Adrenal gland (tissue), 12 donors: ENCODE results near the gene ZNF792. TPM values are rescaled to one million over a fixed set of nuclear protein-coding genes. Genes with fewer than 3 reads are reported as not detected.
"Not testable (repeated sequence)": the region's sequence is repeated elsewhere in the genome, so short reads cannot be mapped to it uniquely, and the experiment has no call there.

Experiments used
- DNase-seq, 7 donors: peaks; one replicate each; pipeline ENCODE4 v3.0.0-alpha.2; 2019 to 2020
- H3K27ac ChIP-seq, 5 donors: fragments of 200-600 bp; sonication (generic) in 4 of 5; 1 replicate in 3 of 5; 2 replicates in 2 of 5; pipeline versions ENCODE4 v1.5.1 to v1.8.0; 2016 to 2020; ENCODE audit warnings: mild to moderate bottlenecking in 1 of 5
- H3K27me3 ChIP-seq: fragments of 200-600 bp; 2 replicates; pipeline ENCODE4 v1.8.0; 2021
- H3K36me3 ChIP-seq, 2 donors: fragments of 200-600 bp; replicated peaks in 1 of 2; 1 replicate in 1 of 2; 2 replicates in 1 of 2; pipeline versions ENCODE4 v1.5.1 to v1.8.0; 2018 to 2022
- H3K4me1 ChIP-seq, 2 donors: fragments of 200-600 bp; replicated peaks in 1 of 2; 1 replicate in 1 of 2; 2 replicates in 1 of 2; pipeline versions ENCODE4 v1.5.1 to v1.8.0; 2018 to 2021
- H3K4me3 ChIP-seq, 4 donors: fragments of 200-600 bp; sonication (generic) in 3 of 4; one replicate each; pipeline ENCODE4 v1.5.1; 2016 to 2018
- H3K9me3 ChIP-seq, 3 donors: fragments of 200-600 bp; sonication (generic) in 1 of 3; replicated peaks in 1 of 3; 1 replicate in 2 of 3; 2 replicates in 1 of 3; pipeline versions ENCODE4 v1.5.1 to v1.8.0; 2016 to 2021
- CTCF ChIP-seq, 6 experiments: fragments of 450-650 bp in 4 of 6; fragments of 200-600 bp in 2 of 6; sonication (generic) in 1 of 6; IDR thresholded peaks; 1 replicate in 5 of 6; 2 replicates in 1 of 6; pipeline versions ENCODE4 v1.5.1 to v1.8.0; 2016 to 2021; ENCODE audit warnings: antibody characterized with exemption in 6 of 6, mild to moderate bottlenecking in 2 of 6, moderate library complexity in 1 of 6
- POLR2A ChIP-seq, 2 donors: fragments of 450-650 bp; IDR thresholded peaks; one replicate each; pipeline ENCODE4 v1.6.1; 2017; ENCODE audit warnings: antibody characterized with exemption in 2 of 2, mild to moderate bottlenecking in 2 of 2, moderate library complexity in 1 of 2
- WGBS, 4 donors: extraction: QIAGEN DNeasy Blood & Tissue Kit in 2 of 4; methylation state at CpG; one replicate each; pipeline versions ENCODE4 v1.1.5 to v1.1.7; 2013 to 2017; 5-methylcytosine and 5-hydroxymethylcytosine counted together
- intact Hi-C, 2 donors: fragments of 100-400 bp; cut with DNase I; formaldehyde crosslinking; loops; one replicate each; pipeline versions ENCODE4 v1.14.1 to v1.15.0; 2022 to 2023
- polyA plus RNA-seq, 3 donors: library from polyadenylated mRNA; stranded (reverse); fragments of 200-250 nt in 2 of 3; fragments of 350-450 nt in 1 of 3; fragmentation: Illumina TruSeq in 1 of 3; extraction: RNeasy Lipid Tissue Mini Kit (QIAGEN cat#74804) in 1 of 3; gene quantifications; one replicate each; pipeline ENCODE4 v1.2.3, GENCODE V29; 2013 to 2014
- total RNA-seq, 9 donors: library from RNA; depleted of rRNA in 4 of 9; stranded (reverse); fragments of >200 nt in 4 of 9; fragments of 120-200 nt in 1 of 9; fragmentation: NEBNext Ultra II Directional in 1 of 9; extraction: Animal tissue kit (Norgen Biotek cat#: 25700) in 1 of 9; gene quantifications; one replicate each; pipeline versions ENCODE4 v1.1.0 to v1.2.4, GENCODE V29; 2013 to 2023
- donor health status: healthy with polysubstance abuse.
- donor health status: Bipolar disorder and iron deficiency.
- donor health status: DM: yes; HTN: yes; CAD: no.
- donor health status: DM: no; HTN: no; CAD: no.
- donor health status: DM: no; HTN: no; CAD: no.
- donor health status: DM: yes; HTN: yes; CAD: no.

ZNF792 gene
- total and polyA plus RNA-seq, 12 donors = 0.61 to 8.4 (median 6.5) TPM

- H3K4me1 ChIP-seq = peaks cover 28 to 47% of the 10 kb centered on the region in 2 donors
- H3K4me3 ChIP-seq = peak within 1 kb of the TSS in 3 of 4 donors; percentile 69 to 97 (median 86)
- H3K27me3 ChIP-seq = no peaks in the 10 kb centered on the region
- peak; percentile 88 to 92 (median 91) for DNase-seq
- no peaks in the 10 kb centered on the region for H3K9me3 ChIP-seq
- TF ChIP-seq CTCF (IDR thresholded peaks at IDR 0.05) = no peak
- peak; percentile 67 to 89 for TF ChIP-seq POLR2A (IDR thresholded peaks at IDR 0.05)
- peak within 1 kb of the TSS; percentile 88 to 99 (median 94) for H3K27ac ChIP-seq
- H3K36me3 ChIP-seq = no peaks in the 10 kb centered on the region
- 0 to 3% (median 1%) methylated on average over 22 to 36 of the region's 45 CpGs for WGBS, 4 donors
- intact Hi-C loops = no loop called here
These were observed 35.7 kb upstream of the ZNF792 start, which contains the start of gene GRAMD1A for GRCh38 chr19:34999498-35000337. TSS of gene GRAMD1A (plus strand) at chr19:35000323. CDS start at chr19:35000479, 156 bp downstream.

- 59 to 67% (median 63%) methylated on average over 12 to 13 of the region's 13 CpGs for WGBS, 4 donors
- Histone ChIP-seq H3K9me3 (no peaks in the 10 kb centered on the region), H3K27ac (peak overlapping the region; percentile 88 to 99 (median 94)), H3K27me3 (no peaks in the 10 kb centered on the region), H3K4me3 (peak overlapping the region in 1 of 4 donors; percentile 97), H3K36me3 (no peaks in the 10 kb centered on the region), H3K4me1 (peaks cover 20 to 42% of the 10 kb centered on the region in 2 donors)
- TF ChIP-seq POLR2A (IDR thresholded peaks at IDR 0.05) = no peak
- TF ChIP-seq CTCF (IDR thresholded peaks at IDR 0.05) = no peak
- intact Hi-C loops = no loop called here
- DNase-seq = peak in 1 of 7 donors; percentile 25
These were observed 34.9 kb upstream of the ZNF792 start for GRCh38 chr19:34998777-34999497.

GRCh38 chr19:34998224-34998623, 34.2 kb upstream of the ZNF792 start:
- H3K27me3 ChIP-seq, H3K4me3 ChIP-seq, H3K36me3 ChIP-seq, H3K9me3 ChIP-seq, intact Hi-C loops, DNase-seq: not testable (repeated sequence)
- H3K4me1 ChIP-seq = peaks cover 15 to 35% of the 10 kb centered on the region in 2 donors
- peak overlapping the region in 1 of 5 donors; percentile 38 for H3K27ac ChIP-seq
- 92 to 95% (median 94%) methylated on average over 7 of the region's 7 CpGs for WGBS, 4 donors

- TF ChIP-seq CTCF (IDR thresholded peaks at IDR 0.05) = no peak
- no peak for TF ChIP-seq POLR2A (IDR thresholded peaks at IDR 0.05)
- no peak overlapping the region for H3K4me3 ChIP-seq
- whole genome bisulfite sequencing, 4 donors = 49 to 61% (median 52%) methylated on average over 8 of the region's 8 CpGs
- H3K9me3 ChIP-seq = no peaks in the 10 kb centered on the region
- H3K27ac ChIP-seq = peak overlapping the region in 4 of 5 donors; percentile 2 to 70 (median 26)
- H3K27me3 ChIP-seq = no peaks in the 10 kb centered on the region
- peaks cover 15 to 29% of the 10 kb centered on the region in 2 donors for H3K4me1 ChIP-seq
- H3K36me3 ChIP-seq = no peaks in the 10 kb centered on the region
- no peak for DNase-seq
- intact Hi-C loops = no loop called here
These were observed 33.1 kb upstream of the ZNF792 start for GRCh38 chr19:34997071-34997617.
